Progenitor cell of endocrine pancreas (in vitro differentiated cells): ENCODE measurements around the gene FLRT1. TPM values are rescaled to one million over a fixed set of nuclear protein-coding genes. Genes with fewer than 3 reads are reported as not detected.

Source experiments
- DNase-seq: peaks from one replicate; pipeline ENCODE4 v3.0.0; 2021; ENCODE audit warnings: low spot score; ENCODE audit not compliant: unreplicated experiment
- H3K27ac Mint-ChIP-seq: 2 replicates; pipeline ENCODE4 v1.8.0; 2021; ENCODE audit warnings: mild to moderate bottlenecking, moderate library complexity, mixed read lengths
- H3K27me3 Mint-ChIP-seq: 2 replicates; pipeline ENCODE4 v1.8.0; 2021; ENCODE audit warnings: mixed read lengths
- H3K36me3 Mint-ChIP-seq: 2 replicates; pipeline ENCODE4 v1.8.0; 2022; ENCODE audit warnings: mixed read lengths; ENCODE audit not compliant: insufficient read depth
- H3K4me1 Mint-ChIP-seq: 2 replicates; pipeline ENCODE4 v1.8.0; 2021; ENCODE audit warnings: low read depth, mixed read lengths
- H3K4me3 Mint-ChIP-seq: 2 replicates; pipeline ENCODE4 v1.8.0; 2021; ENCODE audit warnings: low read depth, mild to moderate bottlenecking, moderate library complexity, mixed read lengths
- H3K9me3 Mint-ChIP-seq: 2 replicates; pipeline ENCODE4 v1.8.0; 2021; ENCODE audit warnings: low read depth, mixed read lengths
- total RNA-seq: library from RNA; stranded (reverse); gene quantifications from 2 replicates; pipeline ENCODE4 v1.2.1, GENCODE V29; 2021
- TF ChIP-seq, protein P1 (sequence below): fragments of 200-600 bp; sonication (generic); IDR thresholded peaks from one replicate; pipeline ENCODE4 v1.5.0; 2021; ENCODE audit warnings: antibody characterized with exemption, mild to moderate bottlenecking; ENCODE audit not compliant: unreplicated experiment

FLRT1 gene
- total RNA-seq, 1 donor from 2014 or later: 0.17 TPM

DNA sequence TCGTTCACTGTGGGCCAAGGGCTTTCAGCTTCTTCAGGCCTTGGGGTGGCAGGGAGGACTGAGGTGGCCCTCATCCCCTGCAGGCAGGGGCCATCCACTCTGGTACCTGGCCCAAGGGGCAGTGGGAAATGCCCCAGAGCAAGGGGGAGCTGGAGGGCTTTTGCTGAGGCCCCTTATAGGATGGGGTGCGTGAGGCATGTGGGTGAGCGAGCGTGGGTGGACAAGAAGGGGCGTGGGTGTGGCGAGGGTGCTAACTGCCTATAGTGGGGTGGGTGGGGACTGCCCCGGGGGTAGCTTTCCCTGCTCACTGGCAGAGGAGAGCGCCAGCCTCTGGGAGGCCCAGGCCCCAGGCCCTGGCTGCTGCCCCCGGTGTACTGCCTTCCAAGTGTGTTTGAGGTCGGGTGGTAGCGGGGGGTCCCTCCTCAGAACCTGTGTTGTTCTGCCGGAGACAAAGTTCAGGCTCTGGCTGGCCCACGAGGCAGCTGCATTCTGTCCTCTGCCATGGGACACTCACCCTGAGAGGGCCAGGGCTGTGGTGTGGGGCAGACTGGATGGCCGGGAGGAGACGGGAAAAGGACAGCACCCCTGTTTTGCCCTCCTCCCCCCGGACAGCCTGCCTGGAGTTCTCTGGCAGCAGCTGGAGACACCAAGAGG, 3.4 kb downstream of the FLRT1 start:
- Mint-ChIP-seq H3K4me1 (peaks cover 8% of the 10 kb centered on the region), H3K4me3 (no peak overlapping the region), H3K27me3 (peaks cover 48% of the 10 kb centered on the region), H3K27ac (no peak overlapping the region), H3K9me3 (no peaks in the 10 kb centered on the region), H3K36me3 (no peaks in the 10 kb centered on the region)
- DNase-seq: no peak
- TF ChIP-seq, protein P1, sequence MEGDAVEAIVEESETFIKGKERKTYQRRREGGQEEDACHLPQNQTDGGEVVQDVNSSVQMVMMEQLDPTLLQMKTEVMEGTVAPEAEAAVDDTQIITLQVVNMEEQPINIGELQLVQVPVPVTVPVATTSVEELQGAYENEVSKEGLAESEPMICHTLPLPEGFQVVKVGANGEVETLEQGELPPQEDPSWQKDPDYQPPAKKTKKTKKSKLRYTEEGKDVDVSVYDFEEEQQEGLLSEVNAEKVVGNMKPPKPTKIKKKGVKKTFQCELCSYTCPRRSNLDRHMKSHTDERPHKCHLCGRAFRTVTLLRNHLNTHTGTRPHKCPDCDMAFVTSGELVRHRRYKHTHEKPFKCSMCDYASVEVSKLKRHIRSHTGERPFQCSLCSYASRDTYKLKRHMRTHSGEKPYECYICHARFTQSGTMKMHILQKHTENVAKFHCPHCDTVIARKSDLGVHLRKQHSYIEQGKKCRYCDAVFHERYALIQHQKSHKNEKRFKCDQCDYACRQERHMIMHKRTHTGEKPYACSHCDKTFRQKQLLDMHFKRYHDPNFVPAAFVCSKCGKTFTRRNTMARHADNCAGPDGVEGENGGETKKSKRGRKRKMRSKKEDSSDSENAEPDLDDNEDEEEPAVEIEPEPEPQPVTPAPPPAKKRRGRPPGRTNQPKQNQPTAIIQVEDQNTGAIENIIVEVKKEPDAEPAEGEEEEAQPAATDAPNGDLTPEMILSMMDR: no peak

DNA sequence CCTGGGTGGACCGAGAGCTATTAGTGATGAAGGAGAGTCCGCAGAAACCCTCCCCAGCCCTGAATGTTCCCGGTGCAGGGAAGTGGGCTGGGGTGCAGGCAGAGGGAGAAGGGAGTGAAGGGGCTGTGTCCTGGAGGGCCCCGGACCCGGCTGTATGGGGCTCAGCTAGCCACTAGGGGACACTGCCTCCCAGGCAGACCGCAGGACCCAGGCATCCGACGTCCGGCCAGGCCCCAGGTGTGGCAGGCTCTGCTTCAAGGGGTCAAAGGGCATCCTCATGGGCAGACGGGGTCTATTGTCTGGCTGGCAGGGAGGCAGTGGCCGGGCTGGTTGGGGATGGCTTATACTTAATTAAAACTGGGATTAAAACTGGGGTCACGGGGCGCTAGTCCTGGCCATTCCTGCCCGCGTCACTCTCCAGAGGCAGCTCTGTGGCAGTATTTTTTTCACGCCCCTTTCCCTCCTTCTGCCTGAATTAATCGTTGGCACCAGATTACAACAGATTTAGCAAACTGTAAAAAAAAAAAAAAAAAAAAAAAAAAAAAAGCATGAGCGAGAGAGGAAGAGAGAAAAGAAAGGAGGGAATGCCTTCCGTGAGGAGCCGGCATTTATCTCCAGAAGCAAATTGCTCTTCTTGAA, 5.1 kb downstream of the FLRT1 start:
- H3K4me3 Mint-ChIP-seq: no peak overlapping the region
- no peak for DNase-seq
- no peaks in the 10 kb centered on the region for H3K36me3 Mint-ChIP-seq
- H3K27ac Mint-ChIP-seq: no peak overlapping the region
- no peaks in the 10 kb centered on the region for H3K9me3 Mint-ChIP-seq
- peaks cover 8% of the 10 kb centered on the region for H3K4me1 Mint-ChIP-seq
- H3K27me3 Mint-ChIP-seq: peaks cover 44% of the 10 kb centered on the region
- TF ChIP-seq, protein P1: peak; percentile 63

DNA sequence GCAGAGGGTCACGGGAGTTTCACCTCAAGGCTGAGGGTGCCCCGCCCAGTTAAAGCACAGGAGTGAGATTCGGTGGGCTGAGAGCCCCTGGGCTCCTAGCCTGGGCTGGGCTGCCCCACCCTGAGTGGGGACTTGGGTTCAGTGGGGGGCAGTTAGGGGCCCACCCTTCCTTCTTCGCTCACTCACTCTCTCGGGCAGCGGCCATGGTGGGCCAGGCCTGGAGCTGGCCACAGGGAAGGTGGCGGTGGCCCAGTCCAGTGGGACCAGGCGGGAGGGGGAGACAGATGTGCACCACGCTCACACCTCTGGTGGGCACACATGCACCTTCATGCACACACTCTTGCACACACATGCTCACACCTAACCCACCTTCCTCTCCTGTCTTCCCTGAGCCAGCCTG, 6.1 kb downstream of the FLRT1 start:
- TF ChIP-seq, protein P1: no peak

DNA sequence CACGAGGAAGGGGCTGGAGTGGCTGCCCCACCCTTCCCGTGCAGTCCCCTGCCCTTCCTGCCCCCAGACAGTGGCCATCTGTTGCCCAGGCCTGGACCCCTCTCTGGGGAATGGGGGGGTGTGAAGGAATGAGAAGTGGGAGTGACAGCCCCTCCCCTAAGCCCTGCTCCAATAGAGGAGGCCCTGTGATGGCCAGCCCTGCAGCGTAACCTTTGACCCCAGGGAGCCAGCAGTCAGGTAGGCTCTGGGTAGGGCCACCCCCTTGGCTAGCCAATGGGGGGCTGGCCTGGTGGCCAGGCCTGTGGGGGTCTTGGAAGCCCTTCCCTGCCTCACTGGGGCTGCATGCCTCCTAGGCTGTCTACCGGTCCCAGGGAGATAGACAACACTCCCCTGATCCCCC, 6.6 kb downstream of the FLRT1 start:
- TF ChIP-seq, protein P1: no peak
- no peak overlapping the region for H3K4me3 Mint-ChIP-seq
- peaks cover 48% of the 10 kb centered on the region for H3K27me3 Mint-ChIP-seq
- H3K4me1 Mint-ChIP-seq: peaks cover 8% of the 10 kb centered on the region
- H3K27ac Mint-ChIP-seq: no peak overlapping the region
- H3K36me3 Mint-ChIP-seq: no peaks in the 10 kb centered on the region
- H3K9me3 Mint-ChIP-seq: no peaks in the 10 kb centered on the region
- DNase-seq: no peak

More for the DNA sequence above, 6.1 kb downstream of the FLRT1 start:
- DNase-seq: no peak
- Mint-ChIP-seq H3K4me1 (peaks cover 8% of the 10 kb centered on the region), H3K27me3 (peaks cover 49% of the 10 kb centered on the region), H3K36me3 (no peaks in the 10 kb centered on the region), H3K4me3 (no peak overlapping the region), H3K27ac (no peak overlapping the region), H3K9me3 (no peaks in the 10 kb centered on the region)

GRCh38 chr11:64043545-64043944, 7.8 kb downstream of the FLRT1 start:
- Mint-ChIP-seq H3K27ac (no peak overlapping the region), H3K4me1 (peaks cover 8% of the 10 kb centered on the region), H3K4me3 (no peak overlapping the region), H3K9me3 (no peaks in the 10 kb centered on the region), H3K27me3 (peaks cover 35% of the 10 kb centered on the region), H3K36me3 (no peaks in the 10 kb centered on the region)
- DNase-seq: no peak
- TF ChIP-seq, protein P1: no peak
